MCF 10A (cell line): Measurements from ENCODE around the gene TMEM40. TPM values are rescaled to one million over a fixed set of nuclear protein-coding genes. Genes with fewer than 3 reads are reported as not detected.

Experiments used
- BruUV-seq: library from RNA; stranded (reverse); fragments of 400-500 nt; replicated peaks from 2 replicates; lab custom pipeline; 2021; lab: Mats Ljungman, UMichigan
- CTCF ChIA-PET: fragments of 300-600 bp; sonication (Branson Sonifier 250); formaldehyde crosslinking; extraction: SDS; loops from one replicate; lab custom pipeline; 2021; ENCODE audit warnings: antibody characterized with exemption, inconsistent platforms; lab: Yijun Ruan, JAX
- POLR2A ChIA-PET: fragments of 300-600, 350-650 bp; sonication (Branson Sonifier 250); formaldehyde crosslinking; extraction: SDS; loops from one replicate; lab custom pipeline; 2020; ENCODE audit warnings: antibody characterized with exemption, inconsistent platforms; lab: Yijun Ruan, JAX
- DNase-seq: peaks from one replicate; pipeline ENCODE4 v3.0.0-alpha.2; 2018; ENCODE audit not compliant: unreplicated experiment
- H3K27ac Mint-ChIP-seq: one replicate; pipeline ENCODE4 v1.8.0; 2022; ENCODE audit warnings: mild to moderate bottlenecking, low read depth, mixed read lengths; ENCODE audit not compliant: unreplicated experiment
- H3K27me3 Mint-ChIP-seq: one replicate; pipeline ENCODE4 v1.8.0; 2022; ENCODE audit warnings: mixed read lengths; ENCODE audit not compliant: insufficient read depth, unreplicated experiment
- H3K36me3 Mint-ChIP-seq: one replicate; pipeline ENCODE4 v1.8.0; 2022; ENCODE audit warnings: mild to moderate bottlenecking, moderate library complexity, mixed read lengths; ENCODE audit not compliant: insufficient read depth, unreplicated experiment
- H3K4me1 Mint-ChIP-seq: one replicate; pipeline ENCODE4 v1.8.0; 2022; ENCODE audit warnings: mixed read lengths; ENCODE audit not compliant: insufficient read depth, unreplicated experiment
- H3K4me3 Mint-ChIP-seq: one replicate; pipeline ENCODE4 v1.8.0; 2022; ENCODE audit warnings: mild to moderate bottlenecking, moderate library complexity, mixed read lengths; ENCODE audit not compliant: unreplicated experiment
- H3K9me3 Mint-ChIP-seq: one replicate; pipeline ENCODE4 v1.8.0; 2022; ENCODE audit warnings: mixed read lengths; ENCODE audit not compliant: unreplicated experiment
- CTCF ChIP-seq: fragments of 200-600 bp; IDR thresholded peaks from one replicate; pipeline ENCODE4 v1.8.0; 2022; ENCODE audit warnings: antibody characterized with exemption, mild to moderate bottlenecking; ENCODE audit not compliant: unreplicated experiment
- intact Hi-C: fragments of 100-400 bp; cut with micrococcal nuclease; formaldehyde crosslinking; loops from 2 replicates; pipeline ENCODE4 v1.14.1; 2022
- total RNA-seq: library from RNA; stranded (reverse); gene quantifications from 2 replicates; pipeline ENCODE4 v1.2.3, GENCODE V29; 2022

TMEM40 gene
- total RNA-seq, 1 experiment from 2014 or later: 58.4 TPM

GRCh38 chr3:12741209-12741608 lies 17.9 kb downstream of the TMEM40 start:
- TF ChIP-seq CTCF: no peak
- ChIA-PET POLR2A (no interaction called here), CTCF (interaction anchor here (1.6 kb wide), 1 partner anchor 101 kb away, joined by 3 read pairs; no protein-coding TSS in a partner anchor)
- no peak for DNase-seq
- intact Hi-C loops: no loop called here
- Mint-ChIP-seq H3K36me3 (peaks cover 15% of the 10 kb centered on the region), H3K9me3 (no peaks in the 10 kb centered on the region), H3K27me3 (no peaks in the 10 kb centered on the region), H3K4me1 (no peaks in the 10 kb centered on the region), H3K27ac (no peak overlapping the region), H3K4me3 (no peak overlapping the region)
- BruUV-seq: no TSS peak

- Mint-ChIP-seq H3K4me3 (no peak overlapping the region), H3K9me3 (peaks cover 1% of the 10 kb centered on the region), H3K27ac (no peak overlapping the region), H3K27me3 (no peaks in the 10 kb centered on the region), H3K4me1 (no peaks in the 10 kb centered on the region), H3K36me3 (peaks cover 6% of the 10 kb centered on the region)
- no TSS peak for BruUV-seq
- intact Hi-C loops: no loop called here
- CTCF ChIA-PET: interaction anchor here (0.9 kb wide), 1 partner anchor 18 kb away, joined by 3 read pairs; no protein-coding TSS in a partner anchor
- no peak for TF ChIP-seq CTCF
- POLR2A ChIA-PET: interaction anchor here (0.6 kb wide), 1 partner anchor 541 kb away, joined by 3 read pairs; no protein-coding TSS in a partner anchor
- DNase-seq: no peak
Measured at GRCh38 chr3:12737833-12738232, 21.2 kb downstream of the TMEM40 start.

- ChIA-PET CTCF (interaction anchor here (0.9 kb wide), 1 partner anchor 17 kb away, joined by 3 read pairs; no protein-coding TSS in a partner anchor), POLR2A (interaction anchor here (0.6 kb wide), 1 partner anchor 540 kb away, joined by 3 read pairs; no protein-coding TSS in a partner anchor)
- no peak overlapping the region for H3K4me3 Mint-ChIP-seq
- no peak for DNase-seq
- no peaks in the 10 kb centered on the region for H3K4me1 Mint-ChIP-seq
- H3K27me3 Mint-ChIP-seq: no peaks in the 10 kb centered on the region
- peaks cover 6% of the 10 kb centered on the region for H3K9me3 Mint-ChIP-seq
- BruUV-seq: no TSS peak
- peaks cover 6% of the 10 kb centered on the region for H3K36me3 Mint-ChIP-seq
- intact Hi-C loops: no loop called here
- no peak overlapping the region for H3K27ac Mint-ChIP-seq
- no peak for TF ChIP-seq CTCF
Measured at GRCh38 chr3:12737319-12737718, 21.7 kb downstream of the TMEM40 start.

GRCh38 chr3:12734960-12735359 lies 24.1 kb downstream of the TMEM40 start:
- Mint-ChIP-seq H3K4me3 (no peak overlapping the region), H3K27ac (no peak overlapping the region), H3K27me3 (no peaks in the 10 kb centered on the region), H3K4me1 (no peaks in the 10 kb centered on the region), H3K36me3 (peaks cover 6% of the 10 kb centered on the region), H3K9me3 (peaks cover 10% of the 10 kb centered on the region)
- no TSS peak for BruUV-seq
- CTCF ChIA-PET: interaction anchor here (1.2 to 1.3 kb wide), 2 partner anchors 15 to 52 kb away, joined by 3 to 6 read pairs; no protein-coding TSS in a partner anchor
- no peak for TF ChIP-seq CTCF
- POLR2A ChIA-PET: no interaction called here
- intact Hi-C loops: no loop called here
- DNase-seq: no peak
